CD4-positive, alpha-beta T cell treated with Interleukin-15 for 4 hours (primary cell): ENCODE measurements around the gene ABTB2.
"Not testable (repeated sequence)": the region's sequence is repeated elsewhere in the genome, so short reads cannot be mapped to it uniquely, and the experiment has no call there.

ENCODE experiments used
- DNase-seq: peaks from one replicate; pipeline ENCODE4 v3.0.0-alpha.2; 2020; ENCODE audit warnings: low spot score

Gene ABTB2

GRCh38 chr11:34262531-34263081, 95.2 kb downstream of the ABTB2 start:
- DNase-seq, result no peak

- no peak for DNase-seq
These were observed 96.0 kb downstream of the ABTB2 start for GRCh38 chr11:34261820-34262219.

- DNase-seq, result no peak
These were observed 96.7 kb downstream of the ABTB2 start for GRCh38 chr11:34261095-34261494.

- DNase-seq, result no peak
These were observed 97.7 kb downstream of the ABTB2 start for GRCh38 chr11:34260072-34260575.

GRCh38 chr11:34259087-34259486, 98.7 kb downstream of the ABTB2 start:
- no peak for DNase-seq

GRCh38 chr11:34256626-34257025, 101.2 kb downstream of the ABTB2 start:
- no peak for DNase-seq

GRCh38 chr11:34256150-34256549, 101.7 kb downstream of the ABTB2 start:
- no peak for DNase-seq

- DNase-seq, result no peak
These were observed 102.7 kb downstream of the ABTB2 start for GRCh38 chr11:34255101-34255500.

- no peak for DNase-seq
These were observed 103.8 kb downstream of the ABTB2 start for GRCh38 chr11:34254011-34254410.

GRCh38 chr11:34252651-34253050, 105.2 kb downstream of the ABTB2 start:
- DNase-seq, result no peak

- DNase-seq, result no peak
These were observed 105.8 kb downstream of the ABTB2 start for GRCh38 chr11:34252015-34252414.

- DNase-seq, result no peak
These were observed 106.2 kb downstream of the ABTB2 start for GRCh38 chr11:34251589-34251980.

GRCh38 chr11:34250732-34251588, 106.8 kb downstream of the ABTB2 start:
- peak; percentile 84 for DNase-seq

GRCh38 chr11:34250211-34250610, 107.6 kb downstream of the ABTB2 start:
- no peak for DNase-seq

- DNase-seq, result no peak
These were observed 108.4 kb downstream of the ABTB2 start for GRCh38 chr11:34249439-34249838.

GRCh38 chr11:34246511-34246910, 111.3 kb downstream of the ABTB2 start:
- DNase-seq, result not testable (repeated sequence)

GRCh38 chr11:34245041-34245440, 112.8 kb downstream of the ABTB2 start:
- DNase-seq, result no peak

GRCh38 chr11:34243600-34244464, 114.0 kb downstream of the ABTB2 start:
- DNase-seq, result no peak

- no peak for DNase-seq
These were observed 115.7 kb downstream of the ABTB2 start for GRCh38 chr11:34242037-34242625.

- no peak for DNase-seq
These were observed 117.7 kb downstream of the ABTB2 start for GRCh38 chr11:34240150-34240494.

- DNase-seq, result no peak
These were observed 118.2 kb downstream of the ABTB2 start for GRCh38 chr11:34239465-34240149.

- DNase-seq, result no peak
These were observed 118.8 kb downstream of the ABTB2 start for GRCh38 chr11:34238966-34239365.
